ENCODE measurements around the gene CCDC78. TPM values are rescaled to one million over a fixed set of nuclear protein-coding genes. Genes with fewer than 3 reads are reported as not detected.
A peak's percentile ranks its signal among the peaks of the same experiment; 100 is the strongest.

CCDC78 gene
- total and polyA plus RNA-seq, 2 of the 13 experiments (the other 11 are each of a cell fraction or from before 2014, with no cell fraction given) = 0.53 to 1.5 TPM

- TF ChIP-seq ZNF646 (CRISPR knock-in tag; IDR thresholded peaks at IDR 0.05) (0 out of 2 replicates have a peak, but pooled peaks have one; percentile 21), NFE2L2 (IDR thresholded peaks at IDR 0.05; ENCODE audit: low read length) (no peak), RELA (CRISPR knock-in tag; IDR thresholded peaks at IDR 0.05) (no peak), ISX (CRISPR knock-in tag; conservative IDR thresholded peaks at IDR 0.05) (no peak), ZNF619 (CRISPR knock-in tag; IDR thresholded peaks at IDR 0.05) (0 out of 2 replicates have a peak, but pooled peaks have one; percentile 60), HOXA7 (CRISPR knock-in tag; IDR thresholded peaks at IDR 0.05) (no peak), PHF21A (CRISPR knock-in tag; IDR thresholded peaks at IDR 0.05) (no peak), ERF (CRISPR knock-in tag; IDR thresholded peaks at IDR 0.05) (no peak), ZNF333 (CRISPR knock-in tag; IDR thresholded peaks at IDR 0.05; ENCODE audit: borderline replicate concordance) (peak; percentile 19; the same call in 1 of the 2 replicates), PAF1 (CRISPR knock-in tag; IDR thresholded peaks at IDR 0.05) (no peak), THAP7 (CRISPR knock-in tag; IDR thresholded peaks at IDR 0.05) (no peak; the same call in 1 of the 2 replicates), NONO (IDR thresholded peaks at IDR 0.05) (no peak), NONO (CRISPR knock-in tag; conservative IDR thresholded peaks at IDR 0.05) (no peak; the same call in 1 of the 2 replicates), GPN1 (CRISPR knock-in tag; IDR thresholded peaks at IDR 0.05; ENCODE audit: borderline replicate concordance) (peak; percentile 23; the same call in 1 of the 2 replicates), ZNF431 (CRISPR knock-in tag; IDR thresholded peaks at IDR 0.05; ENCODE audit: borderline replicate concordance, low read depth) (0 out of 2 replicates have a peak, but pooled peaks have one; percentile 23), BCL6 (CRISPR knock-in tag; IDR thresholded peaks at IDR 0.05) (no peak), ZBTB1 (CRISPR knock-in tag; IDR thresholded peaks at IDR 0.05; ENCODE audit: borderline replicate concordance) (no peak), SALL2 (CRISPR knock-in tag; IDR thresholded peaks at IDR 0.05) (no peak), SRF (IDR thresholded peaks at IDR 0.05; ENCODE audit: low read depth, low read length) (no peak), RXRB (CRISPR knock-in tag; IDR thresholded peaks at IDR 0.05; ENCODE audit: borderline replicate concordance) (0 out of 2 replicates have a peak, but pooled peaks have one; percentile 12), KLF12 (CRISPR knock-in tag; IDR thresholded peaks at IDR 0.05; ENCODE audit: borderline replicate concordance) (no peak), SUZ12 (IDR thresholded peaks at IDR 0.05; ENCODE audit: low read depth, low read length) (no peak), SNAI1 (CRISPR knock-in tag; IDR thresholded peaks at IDR 0.05; ENCODE audit: borderline replicate concordance) (no peak)
These were observed 30.7 kb downstream of the CCDC78 start (continued) for GRCh38 chr16:695355-696089.
